Mesenchymal stem cell (in vitro differentiated cells and primary cell): ENCODE results near the gene CAMTA1.

ENCODE experiments used
- DNase-seq: peaks from one replicate; pipeline ENCODE4 v3.0.0-alpha.2; 2013
- H2AFZ ChIP-seq: one replicate; pipeline ENCODE4 v1.6.1; 2013; ENCODE audit warnings: low read depth, mild to moderate bottlenecking, control low read depth, inconsistent platforms, low read length, moderate library complexity
- H2AK5ac ChIP-seq: 2 replicates; pipeline ENCODE4 v1.6.1; 2013; ENCODE audit warnings: low read length, moderate library complexity, mild to moderate bottlenecking, inconsistent platforms; ENCODE audit not compliant: severe bottlenecking
- H2BK120ac ChIP-seq: one replicate; pipeline ENCODE4 v1.6.1; 2013; ENCODE audit warnings: low read depth, mild to moderate bottlenecking, inconsistent platforms, low read length, moderate library complexity
- H2BK12ac ChIP-seq, 2 experiments: one replicate each; pipeline ENCODE4 v1.6.1; 2013; ENCODE audit warnings: inconsistent platforms in 2 of 2, low read length in 2 of 2, mild to moderate bottlenecking in 2 of 2, moderate library complexity in 2 of 2, control low read depth in 1 of 2
- H2BK15ac ChIP-seq: one replicate; pipeline ENCODE4 v1.6.1; 2013; ENCODE audit warnings: mild to moderate bottlenecking, low read depth, inconsistent platforms; ENCODE audit not compliant: poor library complexity, severe bottlenecking
- H2BK5ac ChIP-seq: 2 replicates; pipeline ENCODE4 v1.6.1; 2013; ENCODE audit warnings: low read depth, mild to moderate bottlenecking, low read length, control low read depth, inconsistent platforms; ENCODE audit not compliant: poor library complexity, severe bottlenecking
- H3K14ac ChIP-seq, 2 experiments: one replicate each; pipeline ENCODE4 v1.6.1; 2013; ENCODE audit warnings: inconsistent platforms in 2 of 2, low read length in 2 of 2, control low read depth in 1 of 2, mild to moderate bottlenecking in 1 of 2, moderate library complexity in 1 of 2
- H3K18ac ChIP-seq, 2 experiments: one replicate each; pipeline ENCODE4 v1.6.1; 2013; ENCODE audit warnings: inconsistent platforms in 2 of 2, low read length in 2 of 2, control low read depth in 1 of 2, low read depth in 1 of 2, mild to moderate bottlenecking in 1 of 2
- H3K23ac ChIP-seq, 2 experiments: one replicate each; pipeline ENCODE4 v1.6.1; 2013; ENCODE audit warnings: inconsistent platforms in 2 of 2, low read length in 2 of 2, mild to moderate bottlenecking in 2 of 2, moderate library complexity in 2 of 2, control low read depth in 1 of 2
- H3K27ac ChIP-seq: 2 replicates; pipeline ENCODE4 v1.5.1; 2013; ENCODE audit warnings: mild to moderate bottlenecking, moderate library complexity, low read length, control low read depth, inconsistent platforms; ENCODE audit not compliant: poor library complexity, severe bottlenecking
- H3K27me3 ChIP-seq, 2 experiments: 2 replicates each; pipeline versions ENCODE4 v1.6.1 to v1.7.0; 2013; ENCODE audit warnings: low read length in 2 of 2, mild to moderate bottlenecking in 2 of 2, moderate library complexity in 2 of 2, control low read depth in 1 of 2, inconsistent platforms in 1 of 2; ENCODE audit not compliant: control insufficient read depth in 1 of 2, insufficient read depth in 1 of 2
- H3K36me3 ChIP-seq, 2 experiments: 2 replicates each; pipeline versions ENCODE4 v1.6.1 to v1.7.0; 2013; ENCODE audit warnings: low read length in 2 of 2, control low read depth in 1 of 2, inconsistent platforms in 1 of 2, low read depth in 1 of 2, mild to moderate bottlenecking in 1 of 2; ENCODE audit not compliant: insufficient read depth in 2 of 2, control insufficient read depth in 1 of 2
- H3K4ac ChIP-seq, 2 experiments: one replicate each; pipeline ENCODE4 v1.6.1; 2013; ENCODE audit warnings: inconsistent platforms in 2 of 2, low read length in 2 of 2, mild to moderate bottlenecking in 2 of 2, moderate library complexity in 2 of 2, control low read depth in 1 of 2, low read depth in 1 of 2
- H3K4me1 ChIP-seq: 2 replicates; pipeline ENCODE4 v1.6.1; 2013; ENCODE audit warnings: low read depth, low read length, control low read depth; ENCODE audit not compliant: control insufficient read depth, insufficient read depth
- H3K4me2 ChIP-seq: 2 replicates; pipeline ENCODE4 v1.6.1; 2013; ENCODE audit warnings: low read length, mild to moderate bottlenecking, inconsistent platforms; ENCODE audit not compliant: poor library complexity, severe bottlenecking
- H3K4me3 ChIP-seq, 2 experiments: 2 replicates each; pipeline versions ENCODE4 v1.5.1 to v1.7.0; 2013; ENCODE audit warnings: low read length in 2 of 2, mild to moderate bottlenecking in 2 of 2, control low read depth in 1 of 2, low read depth in 1 of 2; ENCODE audit not compliant: insufficient read depth in 1 of 2
- H3K79me1 ChIP-seq: replicated peaks from 2 replicates; pipeline ENCODE4 v1.6.1; 2013; ENCODE audit warnings: mild to moderate bottlenecking, control low read depth, low read length, inconsistent platforms; ENCODE audit not compliant: poor library complexity, severe bottlenecking
- H3K9ac ChIP-seq: 2 replicates; pipeline ENCODE4 v1.7.0; 2013; ENCODE audit warnings: mild to moderate bottlenecking, low read length, moderate library complexity
- H3K9me3 ChIP-seq: 2 replicates; pipeline ENCODE4 v1.7.0; 2013; ENCODE audit warnings: mild to moderate bottlenecking, low read length; ENCODE audit not compliant: control insufficient read depth
- H4K8ac ChIP-seq: one replicate; pipeline ENCODE4 v1.6.1; 2013; ENCODE audit warnings: inconsistent platforms, mild to moderate bottlenecking, low read length, moderate library complexity
- H4K91ac ChIP-seq: one replicate; pipeline ENCODE4 v1.6.1; 2013; ENCODE audit warnings: mild to moderate bottlenecking, low read length, inconsistent platforms
- WGBS: methylation state at CpG from one replicate; pipeline ENCODE4 v1.1.7; 2013; ENCODE audit warnings: mixed read lengths; 5-methylcytosine and 5-hydroxymethylcytosine counted together

The CAMTA1 gene

GRCh38 chr1:7553042-7553690, 767.9 kb downstream of the CAMTA1 start:
- no peaks in the 10 kb centered on the region for H3K79me1 ChIP-seq
- 75% methylated on average over 3 of the region's 3 CpGs for WGBS
- no peak overlapping the region for H2BK15ac ChIP-seq
- H3K4ac ChIP-seq, result peak overlapping the region in 1 of 2 experiments; percentile 24
- H3K4me2 ChIP-seq, result no peak overlapping the region
- peak; percentile 18 for DNase-seq
- peak overlapping the region in 1 of 2 experiments; percentile 49 for H2BK12ac ChIP-seq
- no peak overlapping the region for H4K8ac ChIP-seq
- no peak overlapping the region for H3K4me3 ChIP-seq
- H3K4me1 ChIP-seq, result peaks cover 49% of the 10 kb centered on the region
- no peak overlapping the region for H3K23ac ChIP-seq
- no peak overlapping the region for H3K9ac ChIP-seq
- peaks cover 0 to 3% of the 10 kb centered on the region in 2 experiments for H3K36me3 ChIP-seq
- H2AFZ ChIP-seq, result no peak overlapping the region
- H4K91ac ChIP-seq, result peak overlapping the region; percentile 57
- H3K27ac ChIP-seq, result peak overlapping the region; percentile 76
- H2AK5ac ChIP-seq, result peak overlapping the region; percentile 9
- no peak overlapping the region for H2BK120ac ChIP-seq
- H2BK5ac ChIP-seq, result peak overlapping the region; percentile 3
- H3K27me3 ChIP-seq, result peaks cover 0 to 65% of the 10 kb centered on the region in 2 experiments
- H3K9me3 ChIP-seq, result peaks cover 5% of the 10 kb centered on the region
- no peak overlapping the region for H3K14ac ChIP-seq
- peak overlapping the region in 1 of 2 experiments; percentile 79 for H3K18ac ChIP-seq

GRCh38 chr1:7554385-7555235, 769.4 kb downstream of the CAMTA1 start:
- Histone ChIP-seq H2BK5ac (no peak overlapping the region), H3K4me2 (no peak overlapping the region), H4K8ac (no peak overlapping the region), H3K14ac (no peak overlapping the region), H2BK120ac (peak overlapping the region; percentile 7), H3K9ac (no peak overlapping the region), H3K4me1 (peaks cover 44% of the 10 kb centered on the region), H3K79me1 (no peaks in the 10 kb centered on the region), H3K36me3 (peaks cover 0 to 3% of the 10 kb centered on the region in 2 experiments), H2AFZ (no peak overlapping the region), H2BK12ac (no peak overlapping the region), H3K27me3 (peaks cover 0 to 75% of the 10 kb centered on the region in 2 experiments), H2BK15ac (peak overlapping the region; percentile 4), H3K4me3 (no peak overlapping the region), H2AK5ac (no peak overlapping the region), H3K23ac (no peak overlapping the region), H3K18ac (no peak overlapping the region), H3K9me3 (peaks cover 5% of the 10 kb centered on the region), H3K4ac (no peak overlapping the region), H3K27ac (no peak overlapping the region), H4K91ac (no peak overlapping the region)
- WGBS, result 64% methylated on average over 8 of the region's 8 CpGs
- no peak for DNase-seq

GRCh38 chr1:7555391-7556185, 770.3 kb downstream of the CAMTA1 start:
- Histone ChIP-seq H2BK15ac (no peak overlapping the region), H2BK5ac (no peak overlapping the region), H2BK120ac (no peak overlapping the region), H2AK5ac (no peak overlapping the region), H3K4me3 (no peak overlapping the region), H3K4me2 (no peak overlapping the region), H3K9me3 (peaks cover 5% of the 10 kb centered on the region), H4K91ac (no peak overlapping the region), H3K36me3 (peaks cover 0 to 3% of the 10 kb centered on the region in 2 experiments), H3K4ac (no peak overlapping the region), H3K4me1 (peaks cover 35% of the 10 kb centered on the region), H3K14ac (no peak overlapping the region), H3K23ac (no peak overlapping the region), H3K18ac (no peak overlapping the region), H2AFZ (no peak overlapping the region), H3K9ac (no peak overlapping the region), H2BK12ac (no peak overlapping the region), H4K8ac (no peak overlapping the region), H3K27me3 (peaks cover 0 to 84% of the 10 kb centered on the region in 2 experiments), H3K27ac (no peak overlapping the region), H3K79me1 (no peaks in the 10 kb centered on the region)
- no peak for DNase-seq
- 69% methylated on average over 12 of the region's 12 CpGs for WGBS
